Keratinocyte (primary cell): ENCODE measurements around the gene OCEL1. TPM values are rescaled to one million over a fixed set of nuclear protein-coding genes. Genes with fewer than 3 reads are reported as not detected.

Experiments
- DNase-seq: peaks from one replicate; pipeline ENCODE4 v3.0.0-alpha.2; 2011; ENCODE audit warnings: low read depth, missing footprints, low spot score
- FAIRE-seq: peaks from 2 replicates; lab custom pipeline; 2011; peaks lifted over from hg19 to GRCh38; lab: Jason Lieb, UNC
- H2AFZ ChIP-seq: 2 replicates; pipeline ENCODE4 v1.6.0; 2012; ENCODE audit warnings: low read length, control low read depth, inconsistent platforms; ENCODE audit not compliant: control insufficient read depth
- H3K27ac ChIP-seq: 2 replicates; pipeline ENCODE4 v1.5.1; 2011; ENCODE audit warnings: low read length; ENCODE audit not compliant: control insufficient read depth, insufficient read depth
- H3K27me3 ChIP-seq: 3 replicates; pipeline ENCODE4 v1.6.0; 2011; ENCODE audit warnings: low read length; ENCODE audit not compliant: control insufficient read depth, insufficient read depth; ENCODE audit errors: extremely low read depth
- H3K36me3 ChIP-seq, 2 experiments: 2 replicates in 1 of 2; 3 replicates in 1 of 2; pipeline ENCODE4 v1.5.1; 2011; ENCODE audit warnings: low read length in 2 of 2, mild to moderate bottlenecking in 1 of 2; ENCODE audit not compliant: control insufficient read depth in 2 of 2, insufficient read depth in 2 of 2; ENCODE audit errors: extremely low read depth in 1 of 2
- H3K4me1 ChIP-seq: 3 replicates; pipeline ENCODE4 v1.5.1; 2011; ENCODE audit warnings: low read length; ENCODE audit not compliant: control insufficient read depth, insufficient read depth; ENCODE audit errors: extremely low read depth
- H3K4me2 ChIP-seq: 3 replicates; pipeline ENCODE4 v1.6.0; 2011; ENCODE audit warnings: low read depth, low read length; ENCODE audit not compliant: control insufficient read depth, insufficient read depth; ENCODE audit errors: extremely low read depth
- H3K4me3 ChIP-seq, 3 experiments: fragments of 200-600 bp in 1 of 3; sonication (generic) in 1 of 3; 2 replicates in 2 of 3; 3 replicates in 1 of 3; pipeline ENCODE4 v1.5.1; 2011 to 2016; ENCODE audit warnings: low read length in 3 of 3, mild to moderate bottlenecking in 3 of 3, control low read depth in 2 of 3, inconsistent platforms in 1 of 3, low read depth in 1 of 3, mixed read lengths in 1 of 3, mixed run types in 1 of 3, moderate library complexity in 1 of 3; ENCODE audit not compliant: control insufficient read depth in 2 of 3, insufficient read depth in 2 of 3; ENCODE audit errors: extremely low read depth in 1 of 3
- H3K79me2 ChIP-seq: 2 replicates; pipeline ENCODE4 v1.6.0; 2012; ENCODE audit warnings: low read length; ENCODE audit not compliant: control insufficient read depth, insufficient read depth
- H3K9ac ChIP-seq: 3 replicates; pipeline ENCODE4 v1.6.0; 2011; ENCODE audit warnings: low read length; ENCODE audit not compliant: control insufficient read depth, insufficient read depth; ENCODE audit errors: extremely low read depth
- H3K9me1 ChIP-seq: 3 replicates; pipeline ENCODE4 v1.6.0; 2011; ENCODE audit warnings: low read length; ENCODE audit not compliant: control insufficient read depth, insufficient read depth; ENCODE audit errors: extremely low read depth
- H3K9me3 ChIP-seq: 2 replicates; pipeline ENCODE4 v1.5.1; 2012; ENCODE audit warnings: low read depth, low read length; ENCODE audit not compliant: control insufficient read depth
- H4K20me1 ChIP-seq: 3 replicates; pipeline ENCODE4 v1.6.0; 2011; ENCODE audit warnings: low read length; ENCODE audit not compliant: control insufficient read depth, insufficient read depth; ENCODE audit errors: extremely low read depth
- CTCF ChIP-seq, 3 experiments: IDR thresholded peaks in 1 of 3; conservative IDR thresholded peaks in 1 of 3; optimal IDR thresholded peaks in 1 of 3; 2 replicates in 2 of 3; 3 replicates in 1 of 3; pipeline versions ENCODE3 to v1.5.1; 2011; ENCODE audit warnings: low read length in 3 of 3, mild to moderate bottlenecking in 3 of 3, moderate library complexity in 2 of 3, control low read depth in 1 of 3, inconsistent platforms in 1 of 3; ENCODE audit not compliant: insufficient read depth in 2 of 3; ENCODE audit errors: extremely low read depth in 1 of 3
- EZH2 ChIP-seq: IDR thresholded peaks from one replicate; pipeline ENCODE4 v1.6.1; 2012; ENCODE audit warnings: inconsistent platforms, mild to moderate bottlenecking, low read length, moderate library complexity
- dilution Hi-C: fragments of 300-500 bp; cut with MboI; formaldehyde crosslinking; loops from one replicate; pipeline ENCODE4 v1.7.0; 2020; ENCODE audit warnings: low sequenced_read_pairs; ENCODE audit not compliant: extremely low pct_ligation_motif_present
- polyA plus RNA-seq, 5 experiments: library from polyadenylated mRNA; depleted of rRNA in 3 of 5; stranded (reverse) in 3 of 5; stranded (forward) in 1 of 5; unstranded in 1 of 5; fragments of >200 nt; gene quantifications; 1 replicate in 1 of 5; 2 replicates in 3 of 5; 3 replicates in 1 of 5; pipeline versions ENCODE4 v1.2.1 to v1.2.3, GENCODE V29; 2011 to 2012; ENCODE audit warnings: missing spikeins in 2 of 5, low read depth in 1 of 5, low replicate concordance in 1 of 5

Gene OCEL1
- polyA plus RNA-seq, 1 donor (not counting 4 experiments of a cell fraction or from before 2014, with no cell fraction given): 2.2 TPM

GRCh38 chr19:17225053-17225452 lies 973 bp upstream of the OCEL1 start:
- Histone ChIP-seq H3K4me3 (no peak overlapping the region), H3K4me2 (no peak overlapping the region), H4K20me1 (no peaks in the 10 kb centered on the region), H3K4me1 (peaks cover 5% of the 10 kb centered on the region), H3K9ac (no peak overlapping the region), H3K79me2 (no peaks in the 10 kb centered on the region), H3K9me1 (no peaks in the 10 kb centered on the region), H3K27me3 (no peaks in the 10 kb centered on the region), H3K36me3 (peaks cover 0 to 2% of the 10 kb centered on the region in 2 experiments), H3K27ac (no peak overlapping the region), H2AFZ (no peak overlapping the region), H3K9me3 (no peaks in the 10 kb centered on the region)
- FAIRE-seq: no peak
- dilution Hi-C loops: no loop called here
- no peak for DNase-seq
- TF ChIP-seq EZH2 (no peak), CTCF (optimal IDR thresholded peaks at IDR 0.05 in 1 of 3, IDR thresholded peaks at IDR 0.05 in 1 of 3, conservative IDR thresholded peaks at IDR 0.05 in 1 of 3; ENCODE audit: extremely low read depth in 1 of 3, insufficient read depth in 2 of 3, low read length in 3 of 3) (no peak)

- H4K20me1 ChIP-seq: no peaks in the 10 kb centered on the region
- DNase-seq (no peak), FAIRE-seq (no peak)
- no peak overlapping the region for H3K4me3 ChIP-seq
- H3K79me2 ChIP-seq: peaks cover 7% of the 10 kb centered on the region
- no peaks in the 10 kb centered on the region for H3K27me3 ChIP-seq
- H3K9me1 ChIP-seq: no peaks in the 10 kb centered on the region
- no peak overlapping the region for H3K27ac ChIP-seq
- peaks cover 12 to 13% of the 10 kb centered on the region in 2 experiments for H3K36me3 ChIP-seq
- no peak overlapping the region for H3K9ac ChIP-seq
- no peaks in the 10 kb centered on the region for H3K9me3 ChIP-seq
- no peak overlapping the region for H3K4me2 ChIP-seq
- H2AFZ ChIP-seq: no peak overlapping the region
- dilution Hi-C loops: no loop called here
- H3K4me1 ChIP-seq: no peaks in the 10 kb centered on the region
- no peak for TF ChIP-seq EZH2
These were observed 1.9 kb downstream of the OCEL1 start for GRCh38 chr19:17227798-17228367.

- TF ChIP-seq EZH2: no peak
- TF ChIP-seq CTCF (optimal IDR thresholded peaks at IDR 0.05 in 1 of 3, IDR thresholded peaks at IDR 0.05 in 1 of 3, conservative IDR thresholded peaks at IDR 0.05 in 1 of 3; ENCODE audit: extremely low read depth in 1 of 3, insufficient read depth in 2 of 3, low read length in 3 of 3): no peak
- Histone ChIP-seq H3K4me3 (no peak overlapping the region), H3K4me1 (peaks cover 7% of the 10 kb centered on the region), H3K36me3 (peaks cover 12 to 13% of the 10 kb centered on the region in 2 experiments), H4K20me1 (peaks cover 4% of the 10 kb centered on the region), H3K9me1 (no peaks in the 10 kb centered on the region), H3K27me3 (no peaks in the 10 kb centered on the region), H3K9ac (no peak overlapping the region), H3K4me2 (no peak overlapping the region), H3K9me3 (no peaks in the 10 kb centered on the region), H3K27ac (no peak overlapping the region), H2AFZ (no peak overlapping the region), H3K79me2 (peaks cover 23% of the 10 kb centered on the region)
- DNase-seq: no peak
- no peak for FAIRE-seq
- dilution Hi-C loops: no loop called here
These were observed 3.9 kb downstream of the OCEL1 start for GRCh38 chr19:17229890-17230289.
